Mesodermal cell (in vitro differentiated cells): ENCODE measurements around the gene DIP2C.

Source experiments
- H3K27ac ChIP-seq: 2 replicates; pipeline ENCODE4 v1.7.0; 2013; ENCODE audit warnings: mild to moderate bottlenecking, low read depth, low read length, moderate library complexity; ENCODE audit not compliant: severe bottlenecking
- H3K36me3 ChIP-seq: 2 replicates; pipeline ENCODE4 v1.7.1; 2013; ENCODE audit warnings: mild to moderate bottlenecking, low read length, moderate library complexity; ENCODE audit not compliant: control insufficient read depth, insufficient read depth
- H3K4me1 ChIP-seq: one replicate; pipeline ENCODE4 v1.7.1; 2013; ENCODE audit warnings: mild to moderate bottlenecking, low read length; ENCODE audit not compliant: insufficient read depth, control insufficient read depth, poor library complexity, severe bottlenecking
- H3K4me3 ChIP-seq: 2 replicates; pipeline ENCODE4 v1.7.0; 2013; ENCODE audit warnings: low read length, control low read depth, mild to moderate bottlenecking; ENCODE audit not compliant: insufficient read depth, poor library complexity, severe bottlenecking; ENCODE audit errors: extremely low read depth
- H3K9me3 ChIP-seq: 2 replicates; pipeline ENCODE4 v1.7.1; 2013; ENCODE audit warnings: mild to moderate bottlenecking, low read length, moderate library complexity; ENCODE audit not compliant: control insufficient read depth
- WGBS, 2 experiments: methylation state at CpG; one replicate each; pipeline ENCODE4 v1.1.5; 2013; ENCODE audit warnings: missing lambda C conversion rate in 2 of 2; ENCODE audit not compliant: insufficient coverage in 2 of 2; 5-methylcytosine and 5-hydroxymethylcytosine counted together

DIP2C gene

GRCh38 chr10:293636-294035 lies 395.8 kb downstream of the DIP2C start:
- Histone ChIP-seq H3K4me3 (no peak overlapping the region), H3K36me3 (peaks cover 6% of the 10 kb centered on the region), H3K27ac (no peak overlapping the region), H3K4me1 (no peaks in the 10 kb centered on the region), H3K9me3 (no peaks in the 10 kb centered on the region)
- 83 to 88% methylated on average over 2 to 4 of the region's 4 CpGs for WGBS, 2 experiments

GRCh38 chr10:290026-290725 lies 399.3 kb downstream of the DIP2C start:
- Histone ChIP-seq H3K4me1 (no peaks in the 10 kb centered on the region), H3K27ac (no peak overlapping the region), H3K36me3 (peaks cover 27% of the 10 kb centered on the region), H3K9me3 (no peaks in the 10 kb centered on the region), H3K4me3 (no peak overlapping the region)
- WGBS, 2 experiments: 94 to 95% methylated on average over 14 to 17 of the region's 17 CpGs

GRCh38 chr10:289581-289980 lies 399.9 kb downstream of the DIP2C start:
- Histone ChIP-seq H3K36me3 (peaks cover 33% of the 10 kb centered on the region), H3K27ac (no peak overlapping the region), H3K4me3 (no peak overlapping the region), H3K9me3 (no peaks in the 10 kb centered on the region), H3K4me1 (no peaks in the 10 kb centered on the region)
- 96 to 97% methylated on average over 7 to 8 of the region's 9 CpGs for WGBS, 2 experiments

- no peak overlapping the region for H3K4me3 ChIP-seq
- no peaks in the 10 kb centered on the region for H3K4me1 ChIP-seq
- WGBS, 2 experiments: 91 to 96% methylated on average over 21 to 24 of the region's 27 CpGs
- H3K36me3 ChIP-seq: peaks cover 41% of the 10 kb centered on the region
- H3K27ac ChIP-seq: no peak overlapping the region
- H3K9me3 ChIP-seq: no peaks in the 10 kb centered on the region
Measured at GRCh38 chr10:288316-289200, 400.9 kb downstream of the DIP2C start.

- H3K9me3 ChIP-seq: no peaks in the 10 kb centered on the region
- H3K36me3 ChIP-seq: peaks cover 48% of the 10 kb centered on the region
- H3K4me3 ChIP-seq: no peak overlapping the region
- no peaks in the 10 kb centered on the region for H3K4me1 ChIP-seq
- WGBS, 2 experiments: 94% methylated on average over 3 of the region's 4 CpGs; no CpG with 5 or more reads in 1 of the 2 experiments
- H3K27ac ChIP-seq: no peak overlapping the region
Measured at GRCh38 chr10:287814-288213, 401.7 kb downstream of the DIP2C start.

GRCh38 chr10:287026-287709 lies 402.3 kb downstream of the DIP2C start:
- H3K9me3 ChIP-seq: no peaks in the 10 kb centered on the region
- peaks cover 52% of the 10 kb centered on the region for H3K36me3 ChIP-seq
- no peaks in the 10 kb centered on the region for H3K4me1 ChIP-seq
- H3K27ac ChIP-seq: no peak overlapping the region
- WGBS, 2 experiments: 72 to 95% methylated on average over 2 of the region's 4 CpGs
- no peak overlapping the region for H3K4me3 ChIP-seq

- H3K9me3 ChIP-seq: no peaks in the 10 kb centered on the region
- no peak overlapping the region for H3K4me3 ChIP-seq
- no peak overlapping the region for H3K27ac ChIP-seq
- peaks cover 67% of the 10 kb centered on the region for H3K36me3 ChIP-seq
- no peaks in the 10 kb centered on the region for H3K4me1 ChIP-seq
- 93 to 97% methylated on average over 9 to 11 of the region's 15 CpGs for WGBS, 2 experiments
Measured at GRCh38 chr10:285216-285615, 404.3 kb downstream of the DIP2C start.

- H3K36me3 ChIP-seq: peaks cover 72% of the 10 kb centered on the region
- 95 to 96% methylated on average over 7 of the region's 7 CpGs for WGBS, 2 experiments
Measured at GRCh38 chr10:283916-284356, 405.5 kb downstream of the DIP2C start.

GRCh38 chr10:283140-283479 lies 406.4 kb downstream of the DIP2C start:
- WGBS, 2 experiments: 85 to 87% methylated on average over 8 of the region's 8 CpGs
- Histone ChIP-seq H3K9me3 (no peaks in the 10 kb centered on the region), H3K4me3 (no peak overlapping the region), H3K27ac (no peak overlapping the region), H3K36me3 (peaks cover 64% of the 10 kb centered on the region), H3K4me1 (no peaks in the 10 kb centered on the region)

More at GRCh38 chr10:283916-284356, 405.5 kb downstream of the DIP2C start:
- no peak overlapping the region for H3K27ac ChIP-seq
- H3K9me3 ChIP-seq: no peaks in the 10 kb centered on the region
- no peak overlapping the region for H3K4me3 ChIP-seq
- no peaks in the 10 kb centered on the region for H3K4me1 ChIP-seq

- no peak overlapping the region for H3K27ac ChIP-seq
- peaks cover 59% of the 10 kb centered on the region for H3K36me3 ChIP-seq
- no peak overlapping the region for H3K4me3 ChIP-seq
- H3K4me1 ChIP-seq: no peaks in the 10 kb centered on the region
- WGBS, 2 experiments: 79% methylated on average over 6 of the region's 7 CpGs
- no peaks in the 10 kb centered on the region for H3K9me3 ChIP-seq
Measured at GRCh38 chr10:282294-283139, 407.0 kb downstream of the DIP2C start.
